D721Med (cell line): ENCODE data around the gene MYCBP.

Source experiments
- DNase-seq: peaks from one replicate; pipeline ENCODE4 v3.0.0; 2011; ENCODE audit warnings: low spot score; ENCODE audit not compliant: insufficient read length
- FAIRE-seq: peaks from 2 replicates; lab custom pipeline; 2011; peaks lifted over from hg19 to GRCh38; lab: Jason Lieb, UNC
- TF ChIP-seq, protein P1 (sequence below): IDR thresholded peaks from 2 replicates; pipeline ENCODE4 v1.5.1; 2012; ENCODE audit warnings: mild to moderate bottlenecking, control low read depth; ENCODE audit not compliant: insufficient read depth; ENCODE audit errors: missing control alignments

The MYCBP gene

DNA sequence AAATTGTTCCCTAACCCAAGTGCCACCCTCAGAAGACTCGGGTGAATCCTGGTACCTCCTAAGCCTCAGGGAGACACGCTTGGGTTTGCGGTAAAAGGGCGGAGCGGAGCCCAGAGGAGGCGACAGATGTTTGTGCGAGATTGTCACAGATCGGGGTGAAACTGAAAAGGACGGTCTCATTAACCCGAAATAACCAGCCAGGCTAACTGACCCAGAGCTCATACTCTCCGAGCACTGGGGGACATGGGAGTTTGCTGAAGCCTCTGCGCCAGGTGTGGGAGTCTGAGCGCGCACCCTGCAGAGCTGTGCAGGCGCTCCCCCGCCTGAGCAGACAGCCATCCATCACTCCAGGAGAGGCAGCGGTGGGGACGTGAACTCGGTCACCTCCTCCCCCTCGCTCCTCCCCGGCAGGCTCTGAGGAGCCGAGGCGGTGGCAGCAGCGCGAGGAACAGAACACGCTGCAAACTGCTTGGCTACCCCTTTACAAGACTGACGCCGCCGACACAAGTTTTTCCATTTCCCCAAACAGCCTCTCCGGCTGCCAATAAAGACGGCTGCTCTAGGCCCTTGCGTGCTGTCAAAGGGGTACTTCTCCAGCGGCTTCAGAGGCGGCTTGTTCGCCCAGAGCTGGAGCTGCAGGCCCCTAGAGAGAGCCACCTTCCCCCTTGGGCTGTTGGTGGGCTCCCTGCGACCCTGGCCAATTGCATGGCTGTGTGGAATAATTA lies 57.1 kb downstream of the MYCBP start:
- FAIRE-seq = no peak
- no peak for DNase-seq
- TF ChIP-seq, protein P1, sequence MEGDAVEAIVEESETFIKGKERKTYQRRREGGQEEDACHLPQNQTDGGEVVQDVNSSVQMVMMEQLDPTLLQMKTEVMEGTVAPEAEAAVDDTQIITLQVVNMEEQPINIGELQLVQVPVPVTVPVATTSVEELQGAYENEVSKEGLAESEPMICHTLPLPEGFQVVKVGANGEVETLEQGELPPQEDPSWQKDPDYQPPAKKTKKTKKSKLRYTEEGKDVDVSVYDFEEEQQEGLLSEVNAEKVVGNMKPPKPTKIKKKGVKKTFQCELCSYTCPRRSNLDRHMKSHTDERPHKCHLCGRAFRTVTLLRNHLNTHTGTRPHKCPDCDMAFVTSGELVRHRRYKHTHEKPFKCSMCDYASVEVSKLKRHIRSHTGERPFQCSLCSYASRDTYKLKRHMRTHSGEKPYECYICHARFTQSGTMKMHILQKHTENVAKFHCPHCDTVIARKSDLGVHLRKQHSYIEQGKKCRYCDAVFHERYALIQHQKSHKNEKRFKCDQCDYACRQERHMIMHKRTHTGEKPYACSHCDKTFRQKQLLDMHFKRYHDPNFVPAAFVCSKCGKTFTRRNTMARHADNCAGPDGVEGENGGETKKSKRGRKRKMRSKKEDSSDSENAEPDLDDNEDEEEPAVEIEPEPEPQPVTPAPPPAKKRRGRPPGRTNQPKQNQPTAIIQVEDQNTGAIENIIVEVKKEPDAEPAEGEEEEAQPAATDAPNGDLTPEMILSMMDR = no peak

DNA sequence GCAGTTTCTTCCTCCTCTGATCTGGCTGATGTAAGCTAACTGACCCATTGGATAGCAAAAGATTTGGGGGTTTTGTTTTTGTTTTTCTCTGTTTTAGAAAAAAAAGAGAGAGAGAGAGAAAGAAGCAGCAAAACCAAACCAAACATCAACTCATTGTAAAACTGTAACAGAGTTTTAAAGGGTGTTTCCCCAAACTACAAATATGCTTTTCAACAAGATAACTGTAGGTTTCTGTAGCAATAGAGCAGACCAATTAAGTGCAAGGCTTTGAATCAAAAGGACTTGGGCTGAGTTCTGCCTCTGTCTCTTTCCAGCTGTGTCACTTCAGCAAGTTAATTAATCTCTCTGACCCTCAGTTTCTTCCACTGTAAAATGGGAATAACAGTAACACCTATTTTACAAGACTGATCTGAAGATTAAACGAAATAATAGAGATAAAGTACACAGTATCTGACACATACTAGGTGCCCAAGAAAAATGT lies 58.1 kb downstream of the MYCBP start:
- DNase-seq (no peak), FAIRE-seq (no peak)
- TF ChIP-seq, protein P1 = no peak

DNA sequence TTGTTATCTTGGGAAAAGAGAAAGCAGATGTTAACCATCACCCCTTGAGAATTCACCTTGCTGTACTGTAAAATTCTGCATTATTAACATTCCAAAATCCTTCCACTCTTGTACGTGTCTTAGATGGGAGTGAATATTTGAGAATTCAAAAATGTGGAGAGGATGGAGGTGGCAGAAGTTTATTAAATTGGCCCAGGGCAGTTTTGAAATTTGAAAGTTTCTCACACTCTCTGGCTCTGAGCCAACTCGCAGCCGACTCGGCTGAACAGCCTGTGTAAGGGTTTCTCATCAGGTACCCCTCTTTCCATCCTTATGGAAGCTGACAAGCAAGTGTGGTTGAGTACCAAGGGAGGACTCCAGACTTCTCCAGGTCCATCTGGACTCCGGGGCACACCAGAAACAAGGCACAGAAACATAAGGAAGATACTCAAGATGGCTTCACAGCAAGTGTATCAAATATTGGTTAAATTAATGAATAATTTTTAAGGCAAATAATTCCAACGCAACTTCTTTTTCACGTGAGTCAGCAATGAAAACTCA lies 58.6 kb downstream of the MYCBP start:
- TF ChIP-seq, protein P1 = no peak
- no peak for FAIRE-seq
- DNase-seq = no peak

DNA sequence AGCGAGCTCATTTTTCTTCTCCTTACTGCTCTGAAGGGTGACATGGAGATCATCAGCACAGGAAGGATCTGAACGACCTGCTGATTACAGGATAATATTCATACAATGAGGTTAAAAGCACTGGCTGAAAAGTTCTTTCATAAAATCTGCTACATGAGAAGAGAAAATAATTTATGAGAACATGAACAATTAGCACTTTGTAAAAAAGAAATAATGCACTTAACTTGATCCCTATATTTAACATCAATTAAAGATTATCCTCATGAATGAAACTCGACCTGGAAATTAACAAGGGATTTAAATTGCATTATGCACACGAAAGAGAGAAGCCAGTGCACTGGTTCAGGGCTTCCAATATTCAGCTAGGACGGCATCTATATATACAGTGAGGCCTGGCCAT lies 60.2 kb downstream of the MYCBP start:
- TF ChIP-seq, protein P1 = no peak
- DNase-seq (no peak), FAIRE-seq (peak; percentile 35)
